Smooth muscle cell (in vitro differentiated cells): ENCODE measurements around the gene HSPH1. TPM values are rescaled to one million over a fixed set of nuclear protein-coding genes. Genes with fewer than 3 reads are reported as not detected.

ENCODE experiments used
- DNase-seq: peaks from one replicate; lab custom pipeline; 2025; ENCODE audit not compliant: unreplicated experiment; lab: John Stamatoyannopoulos, UW
- H2AFZ ChIP-seq: fragments of 200-600 bp; sonication (generic); 2 replicates; pipeline ENCODE4 v1.6.0; 2016; ENCODE audit warnings: antibody characterized with exemption, low read depth, mild to moderate bottlenecking
- H3F3A ChIP-seq: fragments of 200-600 bp; sonication (generic); 2 replicates; pipeline ENCODE4 v1.6.0; 2017; ENCODE audit warnings: antibody characterized with exemption, low read depth
- H3K27ac ChIP-seq: fragments of 200-600 bp; sonication (generic); 2 replicates; pipeline ENCODE4 v1.5.1; 2016; ENCODE audit warnings: low read depth, mild to moderate bottlenecking
- H3K27me3 ChIP-seq: fragments of 200-600 bp; sonication (generic); 2 replicates; pipeline ENCODE4 v1.6.1; 2016; ENCODE audit warnings: low read depth, mild to moderate bottlenecking
- H3K36me3 ChIP-seq: fragments of 200-600 bp; sonication (generic); 2 replicates; pipeline ENCODE4 v1.5.1; 2016; ENCODE audit warnings: low read depth
- H3K4me1 ChIP-seq: fragments of 200-600 bp; sonication (generic); 2 replicates; pipeline ENCODE4 v1.5.1; 2016; ENCODE audit warnings: low read depth
- H3K4me2 ChIP-seq: fragments of 200-600 bp; sonication (generic); 2 replicates; pipeline ENCODE4 v1.6.0; 2016; ENCODE audit warnings: mild to moderate bottlenecking
- H3K4me3 ChIP-seq: fragments of 200-600 bp; sonication (generic); 2 replicates; pipeline ENCODE4 v1.5.1; 2016; ENCODE audit warnings: mild to moderate bottlenecking
- H3K79me2 ChIP-seq: fragments of 200-600 bp; sonication (generic); 2 replicates; pipeline ENCODE4 v1.6.0; 2016; ENCODE audit warnings: low read depth, mild to moderate bottlenecking
- H3K9ac ChIP-seq: fragments of 200-600 bp; sonication (generic); 2 replicates; pipeline ENCODE4 v1.6.0; 2016; ENCODE audit warnings: low read depth
- H3K9me3 ChIP-seq: fragments of 200-600 bp; sonication (generic); replicated peaks from 2 replicates; pipeline ENCODE4 v1.5.1; 2016; ENCODE audit warnings: low read depth
- H4K20me1 ChIP-seq: fragments of 200-600 bp; sonication (generic); 2 replicates; pipeline ENCODE4 v1.6.0; 2016; ENCODE audit warnings: low read depth
- CTCF ChIP-seq: fragments of 200-600 bp; sonication (generic); IDR thresholded peaks from 2 replicates; pipeline ENCODE4 v1.5.1; 2017; ENCODE audit warnings: borderline replicate concordance, mild to moderate bottlenecking, antibody characterized with exemption; ENCODE audit not compliant: insufficient read depth, poor library complexity, severe bottlenecking
- WGBS: methylation state at CpG from one replicate; pipeline ENCODE4 v1.1.7; 2016; ENCODE audit warnings: low lambda C conversion rate; 5-methylcytosine and 5-hydroxymethylcytosine counted together
- polyA plus RNA-seq: library from polyadenylated mRNA; unstranded; fragments of >200 nt; fragmentation: Nextera tagmentation; extraction: Ambion mirVana; gene quantifications from 2 replicates; pipeline ENCODE4 v1.2.1, GENCODE V29; 2016
- total RNA-seq: library from RNA; depleted of rRNA; stranded (reverse); fragments of >200 nt; gene quantifications from 2 replicates; pipeline ENCODE4 v1.2.3, GENCODE V29; 2014

HSPH1 gene
- total and polyA plus RNA-seq, 2 experiments from 2014 or later = 39.2 to 81.4 TPM

- no peak overlapping the region for H3K4me2 ChIP-seq
- no peaks in the 10 kb centered on the region for H3K27me3 ChIP-seq
- TF ChIP-seq CTCF = no peak
- no peaks in the 10 kb centered on the region for H3K9me3 ChIP-seq
- no peak overlapping the region for H3K4me3 ChIP-seq
- H3K9ac ChIP-seq = no peak overlapping the region
- H3K36me3 ChIP-seq = no peaks in the 10 kb centered on the region
- no peaks in the 10 kb centered on the region for H3K79me2 ChIP-seq
- no peaks in the 10 kb centered on the region for H4K20me1 ChIP-seq
- whole genome bisulfite sequencing = 97% methylated on average over 7 of the region's 7 CpGs
- no peaks in the 10 kb centered on the region for H3K4me1 ChIP-seq
- no peak overlapping the region for H3K27ac ChIP-seq
- no peaks in the 10 kb centered on the region for H3F3A ChIP-seq
- DNase-seq = no peak
- H2AFZ ChIP-seq = no peak overlapping the region
Measured at GRCh38 chr13:31110169-31110568, 51.5 kb downstream of the HSPH1 start.

- no peak for DNase-seq
- H4K20me1 ChIP-seq = no peaks in the 10 kb centered on the region
- H3K4me3 ChIP-seq = no peak overlapping the region
- H3K9me3 ChIP-seq = no peaks in the 10 kb centered on the region
- 94% methylated on average over 1 of the region's 1 CpG for WGBS
- no peak overlapping the region for H2AFZ ChIP-seq
- H3K4me1 ChIP-seq = no peaks in the 10 kb centered on the region
- H3K27ac ChIP-seq = no peak overlapping the region
- H3F3A ChIP-seq = no peaks in the 10 kb centered on the region
- H3K27me3 ChIP-seq = peaks cover 5% of the 10 kb centered on the region
- no peak for TF ChIP-seq CTCF
- H3K36me3 ChIP-seq = no peaks in the 10 kb centered on the region
- H3K4me2 ChIP-seq = no peak overlapping the region
- no peaks in the 10 kb centered on the region for H3K79me2 ChIP-seq
- no peak overlapping the region for H3K9ac ChIP-seq
Measured at GRCh38 chr13:31107109-31107508, 54.6 kb downstream of the HSPH1 start.

- Histone ChIP-seq H3K9me3 (no peaks in the 10 kb centered on the region), H3K4me2 (no peak overlapping the region), H3F3A (no peaks in the 10 kb centered on the region), H3K27ac (no peak overlapping the region), H2AFZ (no peak overlapping the region), H3K79me2 (no peaks in the 10 kb centered on the region), H3K4me1 (no peaks in the 10 kb centered on the region), H3K36me3 (no peaks in the 10 kb centered on the region), H3K27me3 (peaks cover 5% of the 10 kb centered on the region), H3K4me3 (no peak overlapping the region), H4K20me1 (no peaks in the 10 kb centered on the region), H3K9ac (no peak overlapping the region)
- TF ChIP-seq CTCF = no peak
- DNase-seq = no peak
- WGBS = 93% methylated on average over 3 of the region's 3 CpGs
Measured at GRCh38 chr13:31105856-31106255, 55.8 kb downstream of the HSPH1 start.

GRCh38 chr13:31105020-31105795 lies 56.5 kb downstream of the HSPH1 start:
- Histone ChIP-seq H3K27ac (no peak overlapping the region), H4K20me1 (no peaks in the 10 kb centered on the region), H3K9me3 (no peaks in the 10 kb centered on the region), H3K4me1 (no peaks in the 10 kb centered on the region), H3K4me3 (no peak overlapping the region), H3K4me2 (no peak overlapping the region), H3K36me3 (no peaks in the 10 kb centered on the region), H3K9ac (no peak overlapping the region), H2AFZ (no peak overlapping the region), H3K27me3 (peaks cover 5% of the 10 kb centered on the region), H3F3A (no peaks in the 10 kb centered on the region), H3K79me2 (no peaks in the 10 kb centered on the region)
- no peak for TF ChIP-seq CTCF
- WGBS = 91% methylated on average over 6 of the region's 6 CpGs
- DNase-seq = no peak
